Pancreas (tissue), 10 donors: Measurements from ENCODE around the gene MOB1B. TPM values are rescaled to one million over a fixed set of nuclear protein-coding genes. Genes with fewer than 3 reads are reported as not detected.

Source experiments
- ATAC-seq, 4 donors: fragments of 200-7000 bp; cut with Tn5 transposase; one replicate each; pipeline versions ENCODE4 v1.8.0 to v1.9.1; 2020; ENCODE audit warnings: mild to moderate bottlenecking in 4 of 4, moderate library complexity in 4 of 4
- DNase-seq, 6 donors: peaks; one replicate each; pipeline ENCODE4 v3.0.0-alpha.2; 2020
- FAIRE-seq: peaks from 2 replicates; lab custom pipeline; 2012; peaks lifted over from hg19 to GRCh38; lab: Jason Lieb, UNC
- H3K27ac ChIP-seq, 4 donors: fragments of 200-600 bp; sonication (generic); 1 replicate in 3 of 4; 2 replicates in 1 of 4; pipeline versions ENCODE4 v1.5.0 to v1.8.0; 2020
- H3K27me3 ChIP-seq, 4 donors: fragments of 200-600 bp; one replicate each; pipeline ENCODE4 v1.8.0; 2021
- H3K36me3 ChIP-seq, 3 donors: fragments of 200-600 bp; sonication (generic) in 1 of 3; one replicate each; pipeline versions ENCODE4 v1.5.0 to v1.8.0; 2020 to 2021
- H3K4me1 ChIP-seq, 3 donors: fragments of 200-600 bp; one replicate each; pipeline ENCODE4 v1.8.0; 2021
- H3K4me3 ChIP-seq, 4 donors: fragments of 200-600 bp; sonication (generic) in 2 of 4; one replicate each; pipeline versions ENCODE4 v1.5.0 to v1.8.0; 2020 to 2021
- H3K9me3 ChIP-seq, 4 donors: fragments of 200-600 bp; one replicate each; pipeline ENCODE4 v1.8.0; 2021
- WGBS, 2 donors: extraction: QIAGEN DNeasy Blood & Tissue Kit; methylation state at CpG; one replicate each; pipeline ENCODE4 v1.1.7; 2013; 5-methylcytosine and 5-hydroxymethylcytosine counted together
- intact Hi-C, 3 donors: fragments of 100-400 bp; cut with DNase I; formaldehyde crosslinking; loops; one replicate each; pipeline versions ENCODE4 v1.11.1 to v1.14.2; 2022
- polyA plus RNA-seq, 2 donors: library from polyadenylated mRNA; stranded (reverse); fragments of 200-250 nt; gene quantifications; one replicate each; pipeline ENCODE4 v1.2.3, GENCODE V29; 2013
- total RNA-seq, 6 donors: library from RNA; stranded (reverse); fragmentation: NEBNext Ultra II Directional in 4 of 6; extraction: Animal tissue kit (Norgen Biotek cat#: 25700) in 4 of 6; gene quantifications; one replicate each; pipeline versions ENCODE4 v1.2.1 to v1.2.4, GENCODE V29; 2021 to 2023
- TF ChIP-seq, protein P1 (sequence below), 4 donors: fragments of 200-600 bp; sonication (generic) in 3 of 4; IDR thresholded peaks; one replicate each; pipeline versions ENCODE4 v1.5.0 to v1.8.0; 2021; ENCODE audit warnings: antibody characterized with exemption in 4 of 4
- donor health status: healthy with polysubstance abuse.
- donor health status: DM: no; HTN: no; CAD: no; lungs with moderate emphysema.
- donor health status: DM: no; HTN: no; CAD: no.
- donor health status: control.
- donor health status: control.
- donor health status: Bipolar disorder and iron deficiency.
- donor health status: DM: yes; HTN: yes; CAD: no.
- donor health status: DM: no; HTN: no; CAD: no.
- donor health status: DM: no; HTN: no; CAD: no.
- donor health status: DM: yes; HTN: yes; CAD: no.

The MOB1B gene
- total and polyA plus RNA-seq, 8 donors = 3.6 to 15.6 (median 9.4) TPM

DNA sequence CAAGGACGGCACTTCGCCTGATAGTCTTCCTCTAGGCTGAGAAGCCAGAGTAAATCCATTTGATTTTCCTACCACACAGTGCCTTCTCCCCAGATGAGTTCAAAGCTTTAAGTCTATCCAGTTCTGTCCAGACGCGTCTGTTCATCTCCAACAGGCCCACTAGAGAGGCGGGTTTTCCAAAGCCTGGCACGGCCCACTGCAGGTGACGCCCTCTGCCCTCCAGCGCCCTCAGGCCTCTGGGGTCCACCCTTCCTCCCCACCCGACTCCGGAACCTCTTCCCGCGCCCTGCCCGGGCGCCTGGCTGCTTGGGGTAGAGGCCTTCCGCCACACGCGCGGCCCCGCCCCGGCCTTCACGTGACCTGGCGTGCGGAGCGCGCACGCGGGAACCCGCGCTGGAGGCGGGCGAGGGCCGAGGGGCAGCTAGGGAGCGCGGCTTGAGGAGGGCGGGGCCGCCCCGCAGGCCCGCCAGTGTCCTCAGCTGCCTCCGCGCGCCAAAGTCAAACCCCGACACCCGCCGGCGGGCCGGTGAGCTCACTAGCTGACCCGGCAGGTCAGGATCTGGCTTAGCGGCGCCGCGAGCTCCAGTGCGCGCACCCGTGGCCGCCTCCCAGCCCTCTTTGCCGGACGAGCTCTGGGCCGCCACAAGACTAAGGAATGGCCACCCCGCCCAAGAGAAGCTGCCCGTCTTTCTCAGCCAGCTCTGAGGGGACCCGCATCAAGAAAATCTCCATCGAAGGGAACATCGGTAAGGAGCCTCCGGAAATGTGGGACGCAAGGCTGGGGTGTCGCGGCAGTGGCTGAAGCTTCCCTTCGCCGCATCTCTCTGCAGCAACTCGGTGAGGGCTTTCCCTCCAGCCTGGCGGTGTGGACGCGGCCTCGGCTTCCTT is 91.3 kb downstream of the MOB1B start, which contains the start of gene DCK:
DCK (plus strand) TSS at position 469 of the 888 bp plus-strand sequence; CDS start at position 656, 187 bp downstream.
- intact Hi-C loops = no loop called here
- H3K36me3 ChIP-seq = no peaks in the 10 kb centered on the region
- DNase-seq (peak; percentile 89 to 96 (median 92)), FAIRE-seq (no peak), ATAC-seq (peak; percentile 97 to 99 (median 99))
- H3K9me3 ChIP-seq = no peaks in the 10 kb centered on the region
- TF ChIP-seq, protein P1, sequence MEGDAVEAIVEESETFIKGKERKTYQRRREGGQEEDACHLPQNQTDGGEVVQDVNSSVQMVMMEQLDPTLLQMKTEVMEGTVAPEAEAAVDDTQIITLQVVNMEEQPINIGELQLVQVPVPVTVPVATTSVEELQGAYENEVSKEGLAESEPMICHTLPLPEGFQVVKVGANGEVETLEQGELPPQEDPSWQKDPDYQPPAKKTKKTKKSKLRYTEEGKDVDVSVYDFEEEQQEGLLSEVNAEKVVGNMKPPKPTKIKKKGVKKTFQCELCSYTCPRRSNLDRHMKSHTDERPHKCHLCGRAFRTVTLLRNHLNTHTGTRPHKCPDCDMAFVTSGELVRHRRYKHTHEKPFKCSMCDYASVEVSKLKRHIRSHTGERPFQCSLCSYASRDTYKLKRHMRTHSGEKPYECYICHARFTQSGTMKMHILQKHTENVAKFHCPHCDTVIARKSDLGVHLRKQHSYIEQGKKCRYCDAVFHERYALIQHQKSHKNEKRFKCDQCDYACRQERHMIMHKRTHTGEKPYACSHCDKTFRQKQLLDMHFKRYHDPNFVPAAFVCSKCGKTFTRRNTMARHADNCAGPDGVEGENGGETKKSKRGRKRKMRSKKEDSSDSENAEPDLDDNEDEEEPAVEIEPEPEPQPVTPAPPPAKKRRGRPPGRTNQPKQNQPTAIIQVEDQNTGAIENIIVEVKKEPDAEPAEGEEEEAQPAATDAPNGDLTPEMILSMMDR (IDR thresholded peaks at IDR 0.05) = no peak
- peaks cover 0 to 5% (median 0%) of the 10 kb centered on the region in 3 donors for H3K4me1 ChIP-seq
- H3K27me3 ChIP-seq = no peaks in the 10 kb centered on the region
- peak within 1 kb of the TSS; percentile 60 to 84 (median 62) for H3K4me3 ChIP-seq
- 0% methylated on average over 70 to 74 of the region's 74 CpGs for WGBS, 2 donors
- peak within 1 kb of the TSS; percentile 67 to 89 (median 84) for H3K27ac ChIP-seq

DNA sequence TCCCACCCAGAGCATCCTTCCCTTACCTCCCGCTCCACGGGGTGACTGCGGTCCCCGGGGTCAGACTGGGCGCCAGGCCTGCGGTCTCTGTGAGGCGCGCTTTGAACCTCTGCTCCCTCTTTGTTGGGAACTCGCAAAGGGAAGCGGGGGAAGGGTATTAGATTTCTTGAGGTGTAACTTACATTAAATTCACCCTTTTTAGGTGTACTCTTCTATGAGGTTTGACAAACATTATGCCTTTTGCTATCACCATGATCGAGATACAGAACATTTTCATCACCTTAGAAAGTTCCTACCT is 91.8 kb downstream of the MOB1B start:
- peak overlapping the region; percentile 67 to 89 (median 84) for H3K27ac ChIP-seq
- 0 to 3% methylated on average over 11 of the region's 11 CpGs for WGBS, 2 donors
- no peak for FAIRE-seq

DNA sequence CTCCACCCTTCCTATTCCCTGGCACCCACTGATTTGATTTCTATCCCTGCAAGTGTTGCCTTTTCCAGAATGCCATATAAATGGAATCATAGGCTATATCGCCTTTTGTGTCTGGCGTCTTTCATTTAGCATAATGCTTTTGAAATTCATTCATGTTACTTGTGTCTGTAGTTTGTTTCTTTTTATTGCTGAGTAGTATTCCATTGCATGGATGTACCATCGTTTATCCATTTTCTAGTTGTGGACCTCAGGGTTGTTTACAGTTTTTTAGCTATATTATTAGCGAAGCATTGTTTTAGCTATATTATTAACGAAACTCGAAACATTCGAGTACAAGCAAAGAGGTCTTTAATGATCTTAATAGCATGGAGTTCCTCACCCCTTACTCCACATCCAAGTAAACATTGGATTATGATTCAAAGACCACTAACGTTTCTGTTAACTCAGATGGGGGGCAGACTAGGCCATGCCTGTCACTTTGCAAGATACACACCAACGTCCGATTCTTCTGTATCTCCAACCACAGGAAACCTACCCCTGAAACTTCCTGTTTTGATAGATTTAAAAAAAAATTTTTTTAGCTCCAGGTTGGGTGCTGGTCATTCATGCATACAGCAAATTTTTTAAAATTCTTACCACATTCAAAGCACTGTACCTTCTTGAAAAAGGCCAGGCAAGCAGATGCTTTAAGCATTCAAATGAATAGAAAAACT is 92.4 kb downstream of the MOB1B start:
- DNase-seq = no peak
- intact Hi-C loops = no loop called here
- no peaks in the 10 kb centered on the region for H3K36me3 ChIP-seq
- WGBS, 2 donors = 69 to 78% methylated on average over 10 of the region's 10 CpGs
- no peaks in the 10 kb centered on the region for H3K27me3 ChIP-seq
- no peak for FAIRE-seq
- no peak overlapping the region for H3K27ac ChIP-seq
- H3K9me3 ChIP-seq = no peaks in the 10 kb centered on the region
- peak overlapping the region in 2 of 4 donors; percentile 60 to 62 for H3K4me3 ChIP-seq
- TF ChIP-seq, protein P1 (IDR thresholded peaks at IDR 0.05) = no peak
- peaks cover 0 to 5% (median 0%) of the 10 kb centered on the region in 3 donors for H3K4me1 ChIP-seq
- ATAC-seq = no peak

More for the DNA sequence above, 91.8 kb downstream of the MOB1B start:
- intact Hi-C loops = no loop called here
- ATAC-seq (no peak), DNase-seq (no peak)
- TF ChIP-seq, protein P1 (IDR thresholded peaks at IDR 0.05) = no peak
- no peaks in the 10 kb centered on the region for H3K27me3 ChIP-seq
- H3K36me3 ChIP-seq = no peaks in the 10 kb centered on the region
- H3K9me3 ChIP-seq = no peaks in the 10 kb centered on the region
- H3K4me1 ChIP-seq = peaks cover 0 to 5% (median 0%) of the 10 kb centered on the region in 3 donors
- H3K4me3 ChIP-seq = peak overlapping the region; percentile 60 to 84 (median 62)

DNA sequence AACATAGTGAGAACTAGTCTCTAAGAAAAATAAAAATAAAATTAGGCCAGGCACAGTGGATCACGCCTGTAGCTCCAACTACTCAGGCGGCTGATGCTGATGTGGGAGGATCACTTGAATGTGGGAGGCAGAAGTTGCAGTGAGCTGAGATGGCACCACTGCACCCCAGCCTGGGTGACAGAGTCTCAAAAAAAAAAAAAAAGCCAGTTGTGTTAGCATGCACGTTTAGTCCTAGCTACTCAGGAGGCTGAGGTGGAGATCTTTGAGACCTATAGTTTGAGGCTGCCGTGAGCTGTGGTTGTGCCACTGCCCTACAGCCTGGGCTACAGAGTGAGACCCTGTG is 93.8 kb downstream of the MOB1B start:
- FAIRE-seq = no peak
- intact Hi-C loops = no loop called here
- no peaks in the 10 kb centered on the region for H3K27me3 ChIP-seq
- H3K36me3 ChIP-seq = no peaks in the 10 kb centered on the region
- no peak for DNase-seq
- 79 to 81% methylated on average over 4 of the region's 4 CpGs for WGBS, 2 donors
- no peaks in the 10 kb centered on the region for H3K9me3 ChIP-seq
- peaks cover 0 to 5% (median 0%) of the 10 kb centered on the region in 3 donors for H3K4me1 ChIP-seq
- H3K4me3 ChIP-seq = no peak overlapping the region
- TF ChIP-seq, protein P1 (IDR thresholded peaks at IDR 0.05) = no peak
- ATAC-seq = no peak
- no peak overlapping the region for H3K27ac ChIP-seq
